HEK293 (cell line): ENCODE measurements around the gene METTL25.

Source experiments
- BCL11A ChIP-seq: fragments of 450-650 bp; formaldehyde crosslinking; IDR thresholded peaks from 2 replicates; pipeline ENCODE4 v1.5.1; 2016; ENCODE audit warnings: low read depth, missing biosample characterization, missing genetic modification characterization
- CTCF ChIP-seq: fragments of 450-650 bp; formaldehyde crosslinking; IDR thresholded peaks from 2 replicates; pipeline ENCODE4 v1.5.1; 2016; ENCODE audit warnings: missing biosample characterization, missing genetic modification characterization
- MEIS1 ChIP-seq: sonication (generic); formaldehyde crosslinking; IDR thresholded peaks from 2 replicates; pipeline ENCODE4 v1.8.1; 2022; ENCODE audit warnings: missing genetic modification reagents, mild to moderate bottlenecking, borderline replicate concordance
- PRDM10 ChIP-seq: fragments of 450-650 bp; formaldehyde crosslinking; IDR thresholded peaks from 2 replicates; pipeline ENCODE4 v1.5.1; 2016; ENCODE audit warnings: missing biosample characterization, missing genetic modification characterization
- YY1 ChIP-seq: fragments of 450-650 bp; formaldehyde crosslinking; IDR thresholded peaks from 2 replicates; pipeline ENCODE4 v1.5.1; 2018; ENCODE audit warnings: missing biosample characterization, missing genetic modification characterization
- ZFP3 ChIP-seq: fragments of 450-650 bp; formaldehyde crosslinking; IDR thresholded peaks from 2 replicates; pipeline ENCODE4 v1.5.1; 2016; ENCODE audit warnings: low read depth, missing biosample characterization, missing genetic modification characterization
- ZNF174 ChIP-seq: fragments of 450-650 bp; formaldehyde crosslinking; IDR thresholded peaks from 2 replicates; pipeline ENCODE4 v1.5.0; 2017; ENCODE audit warnings: missing biosample characterization, mild to moderate bottlenecking, missing genetic modification characterization
- ZNF416 ChIP-seq: fragments of 450-650 bp; formaldehyde crosslinking; IDR thresholded peaks from 2 replicates; pipeline ENCODE4 v1.5.1; 2016; ENCODE audit warnings: missing biosample characterization, missing genetic modification characterization
- ZNF747 ChIP-seq: fragments of 450-650 bp; formaldehyde crosslinking; IDR thresholded peaks from 2 replicates; pipeline ENCODE4 v1.5.1; 2016; ENCODE audit warnings: missing biosample characterization, missing genetic modification characterization

GRCh38 chr12:82481954-82482353 lies 123.6 kb downstream of the METTL25 start:
- TF ChIP-seq BCL11A (tag by site-specific recombination) (no peak), MEIS1 (CRISPR knock-in tag) (no peak), PRDM10 (tag by site-specific recombination) (no peak), CTCF (tag by site-specific recombination) (no peak), ZNF174 (tag by site-specific recombination) (no peak), ZNF747 (tag by site-specific recombination) (no peak), ZFP3 (tag by site-specific recombination) (no peak), YY1 (tag by site-specific recombination) (no peak), ZNF416 (no peak)
